ENCODE results near the gene NPW. TPM values are rescaled to one million over a fixed set of nuclear protein-coding genes. Genes with fewer than 3 reads are reported as not detected.

Gene NPW
- total and polyA plus RNA-seq, 9 of the 15 experiments (the other 6 are each of a cell fraction or from before 2014, with no cell fraction given): 0.14 to 4.0 (median 2.6) TPM; not detected in 4

DNA sequence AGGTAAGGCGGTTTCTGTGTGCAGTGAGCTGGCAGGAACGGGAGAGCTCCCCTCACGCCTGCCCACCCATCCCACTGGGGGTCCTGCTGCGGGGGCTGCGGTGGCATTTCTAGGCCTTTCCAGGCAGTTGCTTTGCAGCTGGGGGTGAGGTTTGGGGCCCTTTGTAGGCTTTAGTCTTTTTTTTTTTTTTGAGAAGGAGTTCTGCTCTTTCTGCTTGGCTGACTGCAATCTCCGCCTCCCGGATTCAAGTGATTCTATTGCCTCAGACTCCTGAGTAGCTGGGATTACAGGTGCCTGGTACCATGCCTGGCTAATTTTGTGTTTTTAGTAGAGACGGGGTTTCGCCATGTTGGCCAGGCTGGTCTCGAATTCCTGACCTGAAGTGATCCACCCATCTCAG lies 39.3 kb downstream of the NPW start (continued):
- TF ChIP-seq, protein P1, sequence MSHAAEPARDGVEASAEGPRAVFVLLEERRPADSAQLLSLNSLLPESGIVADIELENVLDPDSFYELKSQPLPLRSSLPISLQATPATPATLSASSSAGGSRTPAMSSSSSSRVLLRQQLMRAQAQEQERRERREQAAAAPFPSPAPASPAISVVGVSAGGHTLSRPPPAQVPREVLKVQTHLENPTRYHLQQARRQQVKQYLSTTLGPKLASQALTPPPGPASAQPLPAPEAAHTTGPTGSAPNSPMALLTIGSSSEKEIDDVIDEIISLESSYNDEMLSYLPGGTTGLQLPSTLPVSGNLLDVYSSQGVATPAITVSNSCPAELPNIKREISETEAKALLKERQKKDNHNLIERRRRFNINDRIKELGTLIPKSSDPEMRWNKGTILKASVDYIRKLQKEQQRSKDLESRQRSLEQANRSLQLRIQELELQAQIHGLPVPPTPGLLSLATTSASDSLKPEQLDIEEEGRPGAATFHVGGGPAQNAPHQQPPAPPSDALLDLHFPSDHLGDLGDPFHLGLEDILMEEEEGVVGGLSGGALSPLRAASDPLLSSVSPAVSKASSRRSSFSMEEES (CRISPR knock-in tag; IDR thresholded peaks at IDR 0.05): no peak
- TF ChIP-seq ZKSCAN1 (IDR thresholded peaks at IDR 0.05; ENCODE audit: low read depth, low read length): no peak
- TF ChIP-seq KAT8 (IDR thresholded peaks at IDR 0.05; ENCODE audit: low read depth): no peak
- no peak for TF ChIP-seq FOXM1 (IDR thresholded peaks at IDR 0.05; ENCODE audit: low read depth)
- TF ChIP-seq FOXM1 (CRISPR knock-in tag; IDR thresholded peaks at IDR 0.05; ENCODE audit: low read depth): no peak
- TF ChIP-seq SETDB1 (IDR thresholded peaks at IDR 0.05; ENCODE audit: low read length): no peak
- TF ChIP-seq, protein P2, sequence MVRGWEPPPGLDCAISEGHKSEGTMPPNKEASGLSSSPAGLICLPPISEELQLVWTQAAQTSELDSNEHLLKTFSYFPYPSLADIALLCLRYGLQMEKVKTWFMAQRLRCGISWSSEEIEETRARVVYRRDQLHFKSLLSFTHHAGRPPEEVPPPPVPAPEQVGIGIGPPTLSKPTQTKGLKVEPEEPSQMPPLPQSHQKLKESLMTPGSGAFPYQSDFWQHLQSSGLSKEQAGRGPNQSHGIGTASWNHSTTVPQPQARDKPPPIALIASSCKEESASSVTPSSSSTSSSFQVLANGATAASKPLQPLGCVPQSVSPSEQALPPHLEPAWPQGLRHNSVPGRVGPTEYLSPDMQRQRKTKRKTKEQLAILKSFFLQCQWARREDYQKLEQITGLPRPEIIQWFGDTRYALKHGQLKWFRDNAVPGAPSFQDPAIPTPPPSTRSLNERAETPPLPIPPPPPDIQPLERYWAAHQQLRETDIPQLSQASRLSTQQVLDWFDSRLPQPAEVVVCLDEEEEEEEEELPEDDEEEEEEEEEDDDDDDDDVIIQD (CRISPR knock-in tag; IDR thresholded peaks at IDR 0.05): no peak
- TF ChIP-seq SREBF2 (CRISPR knock-in tag; IDR thresholded peaks at IDR 0.05): no peak
- TF ChIP-seq POLR2G (IDR thresholded peaks at IDR 0.05; ENCODE audit: low read depth, low read length): no peak
- TF ChIP-seq, protein P3, sequence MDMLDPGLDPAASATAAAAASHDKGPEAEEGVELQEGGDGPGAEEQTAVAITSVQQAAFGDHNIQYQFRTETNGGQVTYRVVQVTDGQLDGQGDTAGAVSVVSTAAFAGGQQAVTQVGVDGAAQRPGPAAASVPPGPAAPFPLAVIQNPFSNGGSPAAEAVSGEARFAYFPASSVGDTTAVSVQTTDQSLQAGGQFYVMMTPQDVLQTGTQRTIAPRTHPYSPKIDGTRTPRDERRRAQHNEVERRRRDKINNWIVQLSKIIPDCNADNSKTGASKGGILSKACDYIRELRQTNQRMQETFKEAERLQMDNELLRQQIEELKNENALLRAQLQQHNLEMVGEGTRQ (CRISPR knock-in tag; IDR thresholded peaks at IDR 0.05): no peak
- TF ChIP-seq ARNT (IDR thresholded peaks at IDR 0.05): no peak
- no peak for TF ChIP-seq KLF6 (CRISPR knock-in tag; IDR thresholded peaks at IDR 0.05; ENCODE audit: borderline replicate concordance)

Measured in K562 (cell line).